Measurements from ENCODE around the gene FEZ2.

- TF ChIP-seq CTCF (IDR thresholded peaks at IDR 0.05) (no peak), POLR2A (IDR thresholded peaks at IDR 0.05) (no peak)
Observed at GRCh38 chr2:36540986-36541754, 56.8 kb downstream of the FEZ2 start.

Measured in adrenal gland (tissue), 5 donors.